GM19351 (cell line): ENCODE measurements around the gene UQCRHL.

Source experiments
- ATAC-seq: cut with Tn5 transposase; IDR thresholded peaks from one replicate; pipeline ENCODE4 v1.9.1; 2021; ENCODE audit warnings: mild to moderate bottlenecking, moderate library complexity; ENCODE audit not compliant: unreplicated experiment

UQCRHL gene

DNA sequence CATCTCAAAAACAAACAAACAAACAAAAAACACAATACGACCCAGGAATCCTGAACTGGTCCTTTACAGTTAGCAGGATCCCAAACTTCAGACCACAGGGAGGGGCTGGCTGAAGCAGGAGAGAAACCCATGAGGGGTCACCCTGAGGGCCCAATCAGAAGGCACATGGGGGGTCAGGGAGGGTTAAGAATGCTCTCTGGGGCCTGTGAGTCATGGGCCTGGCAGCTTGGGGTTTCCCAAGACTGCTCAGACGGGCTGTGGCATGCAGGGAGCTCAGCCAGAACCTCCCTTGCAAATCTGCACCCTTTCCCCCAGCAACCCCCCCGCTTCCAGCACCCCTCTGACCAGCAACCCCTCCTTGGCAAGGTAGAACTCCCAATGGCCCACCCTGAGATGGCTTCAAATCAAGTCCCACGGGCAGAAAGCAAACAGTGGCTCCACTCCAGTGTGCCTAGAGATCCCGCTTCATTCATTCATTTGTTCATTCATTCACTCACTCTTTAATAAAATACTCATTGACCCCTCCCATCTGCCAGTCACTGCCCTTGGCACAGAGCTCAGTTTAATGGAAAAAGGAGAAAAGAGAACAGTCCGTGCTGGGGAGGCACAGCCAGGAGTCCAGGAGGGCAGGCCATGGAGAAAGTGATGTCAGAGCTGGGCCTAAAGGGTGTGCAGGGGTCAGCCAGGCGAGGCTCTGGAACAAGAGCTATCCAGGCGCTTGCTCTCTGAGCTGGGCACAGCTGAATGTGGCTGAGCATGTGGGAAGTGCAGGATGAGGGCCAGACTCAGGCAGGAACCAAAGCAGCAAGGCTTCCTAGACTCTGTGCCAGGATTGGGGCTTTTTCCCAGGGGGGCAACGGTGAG, 8.2 kb downstream of the UQCRHL start:
- ATAC-seq = no peak

GRCh38 chr1:15797614-15798390, 9.6 kb downstream of the UQCRHL start:
- ATAC-seq = no peak

- ATAC-seq = no peak
These were observed 11.4 kb downstream of the UQCRHL start for GRCh38 chr1:15796086-15796462.

DNA sequence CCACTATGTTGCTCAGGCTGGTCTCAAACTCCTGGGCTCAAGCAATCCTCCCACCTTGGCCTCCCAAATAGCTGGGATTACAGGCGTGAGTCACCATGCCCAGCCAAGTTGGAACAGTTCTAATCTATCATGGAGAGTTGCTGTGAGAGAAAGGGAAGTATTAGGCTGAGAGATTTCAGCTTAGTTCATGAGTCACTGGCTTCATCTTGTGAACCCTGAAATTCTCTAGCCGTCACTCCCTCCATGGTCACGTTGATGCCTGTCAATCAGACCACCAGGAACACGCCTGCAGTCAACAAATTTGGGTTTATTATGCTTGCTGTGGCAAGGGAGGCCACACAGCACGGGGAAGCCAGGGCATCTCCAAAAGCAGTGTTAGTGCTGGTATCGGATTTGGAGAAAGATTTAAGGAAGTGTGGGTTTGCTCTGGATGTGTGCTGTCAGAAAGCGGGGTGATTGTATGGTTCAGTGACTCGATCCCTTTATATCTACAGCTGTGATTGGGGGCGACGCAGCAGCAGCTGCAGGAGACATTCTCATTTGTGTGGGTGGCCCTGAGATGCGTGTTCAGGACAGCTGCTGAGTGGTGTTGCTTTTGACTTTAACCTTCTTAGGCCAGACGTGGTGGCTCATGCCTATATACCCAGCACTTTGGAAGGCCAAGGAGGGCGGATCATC, 18.7 kb downstream of the UQCRHL start:
- no peak for ATAC-seq

GRCh38 chr1:15786581-15786980, 20.9 kb downstream of the UQCRHL start:
- no peak for ATAC-seq

DNA sequence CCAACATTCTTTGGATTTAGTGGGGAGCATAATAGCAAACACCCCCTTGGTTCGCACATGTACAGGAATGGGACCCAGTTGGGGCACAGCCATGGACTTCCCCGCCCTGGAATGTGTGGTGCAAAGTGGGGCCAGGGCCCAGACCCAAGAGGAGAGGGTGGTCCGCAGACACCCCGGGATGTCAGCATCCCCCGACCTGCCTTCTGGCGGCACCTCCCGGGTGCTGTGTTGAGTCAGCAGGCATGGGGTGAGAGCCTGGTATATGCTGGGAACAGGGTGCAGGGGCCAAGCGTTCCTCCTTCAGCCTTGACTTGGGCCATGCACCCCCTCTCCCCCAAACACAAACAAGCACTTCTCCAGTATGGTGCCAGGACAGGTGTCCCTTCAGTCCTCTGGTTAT, 21.8 kb downstream of the UQCRHL start:
- no peak for ATAC-seq

DNA sequence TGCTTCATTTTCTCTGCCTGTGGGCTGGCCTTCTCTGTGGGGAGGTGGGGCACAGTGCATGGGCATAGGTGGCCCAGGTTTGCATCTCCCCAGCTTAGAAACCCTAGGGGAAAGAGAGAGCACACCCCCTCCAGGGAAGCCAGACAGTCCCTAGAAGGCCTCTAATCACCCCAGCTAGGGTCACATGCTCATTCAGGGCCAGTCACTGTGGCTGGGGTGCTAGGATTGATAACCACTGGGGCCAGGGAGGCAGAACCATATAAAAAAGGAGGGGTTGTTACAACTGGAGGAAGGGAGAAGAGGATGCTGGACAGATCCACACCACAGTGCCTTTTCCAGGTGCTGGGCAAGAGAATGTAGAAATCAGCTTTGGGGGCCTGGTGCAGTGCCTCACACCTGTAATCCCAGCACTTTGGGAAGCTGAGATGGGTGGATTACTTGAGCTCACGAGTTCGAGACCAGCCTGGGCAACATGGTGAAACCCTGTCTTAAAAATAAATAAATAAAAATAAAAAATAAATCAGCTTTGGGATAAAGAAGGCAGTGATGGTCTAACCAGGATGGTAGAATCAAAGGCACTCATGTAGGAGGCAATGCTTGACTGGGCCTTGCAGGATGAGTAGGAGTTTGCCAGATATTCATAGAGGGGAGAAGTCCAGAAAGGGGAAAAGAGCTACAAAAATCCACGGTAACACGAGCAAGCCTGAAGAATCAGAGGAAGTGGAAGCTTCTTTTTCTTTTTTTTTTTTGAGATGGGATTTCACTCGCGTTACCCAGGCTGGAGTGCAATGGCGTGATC, 29.3 kb downstream of the UQCRHL start:
- ATAC-seq = no peak

DNA sequence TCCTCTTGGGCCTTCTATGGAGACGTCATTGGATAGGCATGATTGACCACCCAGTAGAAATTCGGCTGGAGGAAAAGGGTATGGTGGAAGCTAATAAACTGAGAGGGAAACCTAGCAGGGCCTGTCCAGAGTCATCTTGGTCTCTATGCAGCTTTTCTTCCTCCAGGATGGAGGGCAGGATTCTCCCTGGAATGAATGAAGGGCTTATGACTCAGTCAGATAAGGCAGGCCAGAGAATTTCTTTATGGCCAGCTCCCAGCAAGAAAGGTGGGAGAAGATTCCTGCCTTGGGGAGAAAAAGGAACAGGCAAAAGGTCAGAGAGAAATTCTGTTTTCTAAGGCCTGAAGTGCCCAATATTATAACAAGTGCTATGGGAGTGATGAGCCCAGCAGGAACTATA, 31.7 kb downstream of the UQCRHL start:
- no peak for ATAC-seq

GRCh38 chr1:15771836-15772515, 35.5 kb downstream of the UQCRHL start:
- no peak for ATAC-seq

GRCh38 chr1:15770313-15770962, 37.0 kb downstream of the UQCRHL start:
- no peak for ATAC-seq

DNA sequence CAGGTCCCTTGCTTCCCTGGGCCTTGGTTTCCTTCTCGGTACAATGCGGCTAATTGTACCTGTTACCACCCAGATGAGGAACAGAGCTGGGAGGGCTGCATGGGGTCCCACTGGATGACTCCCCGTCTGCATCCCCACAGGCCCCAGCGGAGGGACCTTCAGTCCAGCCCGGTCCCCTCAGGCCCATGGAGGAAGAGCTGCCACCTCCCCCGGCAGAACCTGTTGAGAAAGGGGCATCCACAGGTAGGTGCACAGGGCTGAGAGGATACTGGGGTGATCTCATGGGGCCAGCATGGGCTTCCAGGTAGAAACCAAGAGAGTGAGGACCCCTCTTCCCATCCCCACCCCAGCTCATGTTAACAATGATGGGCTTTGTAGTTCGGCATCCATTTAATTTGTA, 39.1 kb downstream of the UQCRHL start:
- ATAC-seq = no peak

- no peak for ATAC-seq
These were observed 39.5 kb downstream of the UQCRHL start for GRCh38 chr1:15767941-15768340.

GRCh38 chr1:15765495-15766194, 41.8 kb downstream of the UQCRHL start:
- no peak for ATAC-seq

- no peak for ATAC-seq
These were observed 42.6 kb downstream of the UQCRHL start for GRCh38 chr1:15764890-15765289.

- ATAC-seq = no peak
These were observed 43.1 kb downstream of the UQCRHL start for GRCh38 chr1:15764269-15764764.

DNA sequence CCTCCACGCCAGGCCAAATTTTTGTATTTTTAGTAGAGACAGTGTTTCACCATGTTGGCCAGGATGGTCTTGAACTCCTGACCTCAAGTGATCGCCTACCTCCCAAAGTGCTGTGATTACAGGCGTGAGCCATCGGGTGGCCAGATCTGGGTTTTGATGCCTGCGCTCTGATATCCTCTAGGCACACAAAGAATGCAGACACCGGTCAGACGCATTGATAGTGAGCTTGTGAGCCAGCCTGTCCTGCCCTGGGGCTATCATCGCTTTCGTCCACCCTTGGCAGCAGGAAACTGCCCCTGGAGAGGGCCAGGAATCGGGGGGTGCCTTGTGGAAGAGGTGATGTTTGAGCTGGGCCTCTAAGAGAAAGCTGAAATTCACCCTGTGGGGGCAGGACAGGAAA, 44.9 kb downstream of the UQCRHL start:
- no peak for ATAC-seq

DNA sequence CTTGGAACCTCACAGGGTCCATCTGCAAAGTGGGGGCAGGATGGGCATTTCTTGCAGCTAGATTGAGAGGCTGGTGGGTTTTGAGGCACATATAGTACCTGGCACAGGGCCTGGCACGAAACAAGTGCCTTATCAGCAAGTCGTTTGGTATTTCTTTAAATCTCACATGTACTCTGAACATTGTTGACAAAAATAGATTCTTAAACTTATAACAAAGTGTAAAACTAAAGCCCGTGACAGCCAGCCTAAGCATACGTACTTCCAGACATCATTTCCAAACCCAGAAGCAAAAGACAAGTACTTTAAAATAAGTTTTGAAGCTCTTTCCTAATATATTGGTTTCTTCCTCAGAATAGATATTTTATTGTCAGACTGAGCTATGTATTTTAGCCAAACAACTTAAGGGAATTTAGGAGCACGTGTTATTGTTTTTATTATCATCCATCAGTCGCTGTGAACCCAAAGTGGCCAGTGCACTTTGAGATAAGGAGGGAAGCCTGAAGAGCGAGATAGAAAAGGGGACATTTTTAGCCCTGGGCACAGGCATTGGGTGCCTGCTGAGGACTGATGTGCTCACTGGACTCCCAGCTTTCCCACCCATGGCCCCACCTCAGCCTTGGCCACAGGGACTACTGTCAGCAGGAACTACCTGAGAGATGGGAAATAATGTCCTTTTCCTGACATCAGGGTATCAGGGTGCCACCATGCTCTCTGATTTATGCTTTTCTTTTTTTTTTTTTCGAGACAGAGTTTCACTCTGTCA, 45.9 kb downstream of the UQCRHL start:
- ATAC-seq = no peak

GRCh38 chr1:15760520-15761211, 46.8 kb downstream of the UQCRHL start:
- no peak for ATAC-seq
